ENCODE results near the gene IRF4.

The IRF4 gene

GRCh38 chr6:431504-431903, 40.0 kb downstream of the IRF4 start:
- TF ChIP-seq SP1 (IDR thresholded peaks at IDR 0.05) (no peak), LEF1 (IDR thresholded peaks at IDR 0.05; ENCODE audit: borderline replicate concordance) (no peak), SUZ12 (IDR thresholded peaks at IDR 0.05) (no peak), FOXA1 (IDR thresholded peaks at IDR 0.05) (no peak), BHLHE40 (IDR thresholded peaks at IDR 0.05; ENCODE audit: borderline replicate concordance) (no peak), ZNF384 (IDR thresholded peaks at IDR 0.05) (no peak), FOXK2 (IDR thresholded peaks at IDR 0.05) (no peak), TARDBP (IDR thresholded peaks at IDR 0.05) (no peak), L3MBTL2 (conservative IDR thresholded peaks at IDR 0.05) (no peak)
- DNase-seq (ENCODE audit: extremely low spot score) = no peak
- ChIA-PET CTCF (no interaction called here), POLR2A (no interaction called here)

- TF ChIP-seq FOXA1 (IDR thresholded peaks at IDR 0.05) (no peak), SP1 (IDR thresholded peaks at IDR 0.05) (no peak), FOXM1 (IDR thresholded peaks at IDR 0.05; ENCODE audit: borderline replicate concordance) (no peak), CTBP1 (IDR thresholded peaks at IDR 0.05; ENCODE audit: borderline replicate concordance) (no peak), NFRKB (IDR thresholded peaks at IDR 0.05) (no peak), FOXK2 (IDR thresholded peaks at IDR 0.05) (no peak), ARNT (IDR thresholded peaks at IDR 0.05) (no peak), ZNF384 (IDR thresholded peaks at IDR 0.05) (no peak), ELF4 (IDR thresholded peaks at IDR 0.05) (no peak)
- TF ChIP-seq, protein P1, sequence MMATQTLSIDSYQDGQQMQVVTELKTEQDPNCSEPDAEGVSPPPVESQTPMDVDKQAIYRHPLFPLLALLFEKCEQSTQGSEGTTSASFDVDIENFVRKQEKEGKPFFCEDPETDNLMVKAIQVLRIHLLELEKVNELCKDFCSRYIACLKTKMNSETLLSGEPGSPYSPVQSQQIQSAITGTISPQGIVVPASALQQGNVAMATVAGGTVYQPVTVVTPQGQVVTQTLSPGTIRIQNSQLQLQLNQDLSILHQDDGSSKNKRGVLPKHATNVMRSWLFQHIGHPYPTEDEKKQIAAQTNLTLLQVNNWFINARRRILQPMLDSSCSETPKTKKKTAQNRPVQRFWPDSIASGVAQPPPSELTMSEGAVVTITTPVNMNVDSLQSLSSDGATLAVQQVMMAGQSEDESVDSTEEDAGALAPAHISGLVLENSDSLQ (IDR thresholded peaks at IDR 0.05) = no peak
- ChIA-PET CTCF (no interaction called here), POLR2A (no interaction called here)
Observed at GRCh38 chr6:431986-432385, 40.4 kb downstream of the IRF4 start.

GRCh38 chr6:434051-434705, 42.6 kb downstream of the IRF4 start:
- POLR2A ChIA-PET = no interaction called here
- TF ChIP-seq TARDBP (IDR thresholded peaks at IDR 0.05) = no peak
- TF ChIP-seq FOXM1 (IDR thresholded peaks at IDR 0.05; ENCODE audit: borderline replicate concordance) = no peak
- no peak for TF ChIP-seq HDGF (IDR thresholded peaks at IDR 0.05; ENCODE audit: borderline replicate concordance)
- no peak for TF ChIP-seq SP1 (IDR thresholded peaks at IDR 0.05)
- TF ChIP-seq L3MBTL2 (conservative IDR thresholded peaks at IDR 0.05) = no peak
- TF ChIP-seq, protein P1 (IDR thresholded peaks at IDR 0.05) = no peak
- no peak for TF ChIP-seq BHLHE40 (IDR thresholded peaks at IDR 0.05; ENCODE audit: borderline replicate concordance)
- TF ChIP-seq FOXA1 (IDR thresholded peaks at IDR 0.05) = no peak
- no peak for TF ChIP-seq ZNF384 (IDR thresholded peaks at IDR 0.05)
- no peak for TF ChIP-seq ARNT (IDR thresholded peaks at IDR 0.05)
- no peak for TF ChIP-seq NFRKB (IDR thresholded peaks at IDR 0.05)
- no peak for TF ChIP-seq FOXK2 (IDR thresholded peaks at IDR 0.05)
- no peak for TF ChIP-seq ELF4 (IDR thresholded peaks at IDR 0.05)
- no peak for TF ChIP-seq LEF1 (IDR thresholded peaks at IDR 0.05; ENCODE audit: borderline replicate concordance)
- no peak for TF ChIP-seq SUZ12 (IDR thresholded peaks at IDR 0.05)
- TF ChIP-seq CTBP1 (IDR thresholded peaks at IDR 0.05; ENCODE audit: borderline replicate concordance) = no peak
- DNase-seq (ENCODE audit: extremely low spot score) = no peak
- CTCF ChIA-PET = no interaction called here

More at GRCh38 chr6:431986-432385, 40.4 kb downstream of the IRF4 start:
- DNase-seq (ENCODE audit: extremely low spot score) = no peak

- DNase-seq (ENCODE audit: extremely low spot score) = no peak
- ChIA-PET CTCF (interaction anchor here (0.6 kb wide), 1 partner anchor 256 kb away, joined by 3 read pairs; no protein-coding TSS in a partner anchor), POLR2A (no interaction called here)
- TF ChIP-seq BHLHE40 (IDR thresholded peaks at IDR 0.05; ENCODE audit: borderline replicate concordance) = no peak
- no peak for TF ChIP-seq LEF1 (IDR thresholded peaks at IDR 0.05; ENCODE audit: borderline replicate concordance)
- TF ChIP-seq CTBP1 (IDR thresholded peaks at IDR 0.05; ENCODE audit: borderline replicate concordance) = no peak
- no peak for TF ChIP-seq NFRKB (IDR thresholded peaks at IDR 0.05)
- TF ChIP-seq HDGF (IDR thresholded peaks at IDR 0.05; ENCODE audit: borderline replicate concordance) = no peak
- TF ChIP-seq SUZ12 (IDR thresholded peaks at IDR 0.05) = no peak
- no peak for TF ChIP-seq TARDBP (IDR thresholded peaks at IDR 0.05)
- no peak for TF ChIP-seq FOXK2 (IDR thresholded peaks at IDR 0.05)
- TF ChIP-seq ELF4 (IDR thresholded peaks at IDR 0.05) = no peak
- TF ChIP-seq ZNF384 (IDR thresholded peaks at IDR 0.05) = no peak
- no peak for TF ChIP-seq FOXM1 (IDR thresholded peaks at IDR 0.05; ENCODE audit: borderline replicate concordance)
- TF ChIP-seq, protein P1 (IDR thresholded peaks at IDR 0.05) = no peak
- TF ChIP-seq SP1 (IDR thresholded peaks at IDR 0.05) = no peak
- no peak for TF ChIP-seq FOXA1 (IDR thresholded peaks at IDR 0.05)
- no peak for TF ChIP-seq ARNT (IDR thresholded peaks at IDR 0.05)
- no peak for TF ChIP-seq L3MBTL2 (conservative IDR thresholded peaks at IDR 0.05)
Observed at GRCh38 chr6:435441-436307, 44.1 kb downstream of the IRF4 start.

DNA sequence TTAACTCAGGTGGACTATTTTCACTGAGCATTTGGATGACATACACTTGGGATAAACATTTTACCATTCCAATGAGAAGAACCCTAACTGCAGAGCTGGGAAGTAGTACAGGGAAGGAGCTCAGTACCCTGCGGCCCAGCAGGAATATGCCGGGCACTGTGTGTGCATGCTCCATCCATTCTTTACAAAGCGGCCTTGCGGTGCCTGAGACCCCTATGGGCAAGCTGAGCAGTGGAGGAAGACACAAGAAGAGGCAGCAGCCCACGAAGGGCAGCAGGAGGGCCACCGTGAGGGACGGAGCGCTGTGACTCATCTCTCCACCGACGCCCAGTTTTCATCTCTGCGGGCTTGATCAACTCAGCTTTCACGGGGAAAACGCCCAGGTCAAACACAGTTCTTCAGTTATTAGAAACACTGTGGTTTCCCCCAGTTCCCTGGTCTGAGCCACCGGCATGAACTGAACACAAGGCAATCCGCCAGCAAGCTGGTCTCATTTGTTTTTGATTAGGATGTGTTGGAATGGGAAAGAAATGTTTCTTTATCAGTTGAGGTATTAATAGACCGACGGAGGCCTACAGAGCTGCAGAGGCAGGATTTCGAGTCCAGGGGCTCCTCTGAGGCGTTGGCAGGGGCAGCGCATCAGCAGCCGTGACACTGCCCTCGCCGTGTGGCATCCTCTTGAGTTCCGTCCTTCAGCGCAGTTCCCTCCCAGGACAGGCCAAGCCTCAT, 44.9 kb downstream of the IRF4 start:
- DNase-seq (ENCODE audit: extremely low spot score) = no peak
- TF ChIP-seq FOXA1 (IDR thresholded peaks at IDR 0.05) (no peak), SP1 (IDR thresholded peaks at IDR 0.05) (no peak), FOXM1 (IDR thresholded peaks at IDR 0.05; ENCODE audit: borderline replicate concordance) (no peak), FOXK2 (IDR thresholded peaks at IDR 0.05) (no peak), ARNT (IDR thresholded peaks at IDR 0.05) (no peak), ELF4 (IDR thresholded peaks at IDR 0.05) (no peak), TARDBP (IDR thresholded peaks at IDR 0.05) (no peak), L3MBTL2 (conservative IDR thresholded peaks at IDR 0.05) (no peak), NFRKB (IDR thresholded peaks at IDR 0.05) (no peak), LEF1 (IDR thresholded peaks at IDR 0.05; ENCODE audit: borderline replicate concordance) (no peak), SUZ12 (IDR thresholded peaks at IDR 0.05) (no peak), HDGF (IDR thresholded peaks at IDR 0.05; ENCODE audit: borderline replicate concordance) (no peak)
- TF ChIP-seq, protein P1 (IDR thresholded peaks at IDR 0.05) = no peak
- POLR2A ChIA-PET = no interaction called here
- CTCF ChIA-PET = no interaction called here

Measured in HEK293T (cell line).